Kidney (tissue), 14 donors: Measurements from ENCODE around the gene LY6G6F. TPM values are rescaled to one million over a fixed set of nuclear protein-coding genes. Genes with fewer than 3 reads are reported as not detected.

Source experiments
- DNase-seq, 5 donors: peaks; one replicate each; pipeline ENCODE4 v3.0.0-alpha.2; 2013 to 2020
- FAIRE-seq: peaks from 2 replicates; lab custom pipeline; 2012; peaks lifted over from hg19 to GRCh38; lab: Jason Lieb, UNC
- H3K27ac ChIP-seq, 2 donors: one replicate each; pipeline ENCODE4 v1.7.0; 2013; ENCODE audit warnings: low read depth in 2 of 2, low read length in 2 of 2, inconsistent platforms in 1 of 2
- H3K27me3 ChIP-seq: one replicate; pipeline ENCODE4 v1.7.1; 2013; ENCODE audit warnings: low read length, inconsistent platforms; ENCODE audit not compliant: control insufficient read depth, insufficient read depth
- H3K36me3 ChIP-seq, 3 donors: one replicate each; pipeline versions ENCODE4 v1.7.0 to v1.7.1; 2013; ENCODE audit warnings: low read length in 3 of 3, control low read depth in 1 of 3, inconsistent platforms in 1 of 3; ENCODE audit not compliant: insufficient read depth in 3 of 3, control insufficient read depth in 2 of 3
- H3K4me1 ChIP-seq, 3 donors: one replicate each; pipeline versions ENCODE4 v1.7.0 to v1.7.1; 2013; ENCODE audit warnings: low read length in 3 of 3, inconsistent platforms in 1 of 3, low read depth in 1 of 3; ENCODE audit not compliant: control insufficient read depth in 2 of 3, insufficient read depth in 2 of 3
- H3K4me3 ChIP-seq, 3 donors: one replicate each; pipeline versions ENCODE4 v1.7.0 to v1.8.1; 2013; ENCODE audit warnings: low read length in 3 of 3, control low read depth in 1 of 3, inconsistent platforms in 1 of 3
- H3K9ac ChIP-seq, 3 donors: one replicate each; pipeline versions ENCODE4 v1.7.0 to v1.7.1; 2013; ENCODE audit warnings: low read length in 3 of 3, control low read depth in 1 of 3, inconsistent platforms in 1 of 3
- H3K9me3 ChIP-seq, 3 donors: one replicate each; pipeline versions ENCODE4 v1.7.0 to v1.7.1; 2013; ENCODE audit warnings: low read length in 3 of 3, control low read depth in 1 of 3, inconsistent platforms in 1 of 3; ENCODE audit not compliant: control insufficient read depth in 2 of 3, insufficient read depth in 1 of 3
- CTCF ChIP-seq: IDR thresholded peaks from 3 replicates; pipeline ENCODE4 v1.5.1; 2012; ENCODE audit warnings: mild to moderate bottlenecking, moderate library complexity, borderline replicate concordance; ENCODE audit not compliant: insufficient read depth; ENCODE audit errors: extremely low read depth
- intact Hi-C: fragments of 100-400 bp; cut with DNase I; formaldehyde crosslinking; loops from one replicate; pipeline ENCODE4 v1.11.1; 2022
- polyA plus RNA-seq: library from polyadenylated mRNA; stranded (reverse); fragments of 350-450 nt; fragmentation: Illumina TruSeq; extraction: RNeasy Lipid Tissue Mini Kit (QIAGEN cat#74804); gene quantifications from one replicate; pipeline ENCODE4 v1.2.3, GENCODE V29; 2014; ENCODE audit warnings: low read depth, low replicate concordance; ENCODE audit not compliant: insufficient read depth
- total RNA-seq: library from RNA; stranded (reverse); fragmentation: NEBNext Ultra II Directional; extraction: Animal tissue kit (Norgen Biotek cat#: 25700); gene quantifications from one replicate; pipeline ENCODE4 v1.2.1, GENCODE V29; 2021
- donor health status: control.
- donor health status: control.
- donor health status: control.
- donor health status: control.
- donor health status: control.
- donor health status: DM: yes; HTN: yes; CAD: no.
- donor health status: Normal renal cell carcinoma (clear cell type).

Gene LY6G6F
- total and polyA plus RNA-seq, 2 donors from 2014 or later, result not detected

GRCh38 chr6:31725502-31726350, 19.1 kb downstream of the LY6G6F start:
- peaks cover 7 to 25% (median 11%) of the 10 kb centered on the region in 3 donors for H3K36me3 ChIP-seq
- no peak overlapping the region for H3K27ac ChIP-seq
- no peak overlapping the region for H3K4me3 ChIP-seq
- intact Hi-C loops, result no loop called here
- FAIRE-seq (no peak), DNase-seq (peak in 1 of 5 donors; percentile 4)
- peaks cover 0 to 9% (median 0%) of the 10 kb centered on the region in 3 donors for H3K4me1 ChIP-seq
- H3K9ac ChIP-seq, result no peak overlapping the region
- no peaks in the 10 kb centered on the region for H3K9me3 ChIP-seq
- TF ChIP-seq CTCF, result no peak
- no peaks in the 10 kb centered on the region for H3K27me3 ChIP-seq

- FAIRE-seq, result no peak
- intact Hi-C loops, result no loop called here
These were observed 20.5 kb downstream of the LY6G6F start for GRCh38 chr6:31727034-31727716.

More at GRCh38 chr6:31727034-31727716, 20.5 kb downstream of the LY6G6F start:
- Histone ChIP-seq H3K4me1 (peaks cover 0 to 12% (median 0%) of the 10 kb centered on the region in 3 donors), H3K9me3 (no peaks in the 10 kb centered on the region), H3K27ac (peak overlapping the region in 1 of 2 donors; percentile 5), H3K9ac (no peak overlapping the region), H3K36me3 (peaks cover 7 to 37% (median 20%) of the 10 kb centered on the region in 3 donors), H3K4me3 (no peak overlapping the region), H3K27me3 (no peaks in the 10 kb centered on the region)
- DNase-seq, result peak in 1 of 5 donors; percentile 65
- TF ChIP-seq CTCF, result no peak
